K562 (cell line): Measurements from ENCODE around the gene MET. TPM values are rescaled to one million over a fixed set of nuclear protein-coding genes. Genes with fewer than 3 reads are reported as not detected.

Source experiments
- ATAC-seq: fragments of 200-7000 bp; cut with Tn5 transposase; 3 replicates; pipeline ENCODE4 v1.9.1; 2020; ENCODE audit warnings: moderate library complexity
- BruUV-seq: library from RNA; stranded (reverse); fragments of 400-500 nt; replicated peaks from 2 replicates; lab custom pipeline; 2021; lab: Mats Ljungman, UMichigan
- CTCF ChIA-PET: fragments of 300-600 bp; formaldehyde crosslinking; extraction: SDS; loops from one replicate; lab custom pipeline; 2021; ENCODE audit warnings: low intra/inter-chr PET ratio; lab: Yijun Ruan, JAX
- POLR2A ChIA-PET: fragments of 300-600, 350-650 bp; sonication (Branson Sonifier 250); formaldehyde crosslinking; extraction: SDS; loops from one replicate; lab custom pipeline; 2021; ENCODE audit warnings: antibody characterized with exemption, inconsistent platforms; lab: Yijun Ruan, JAX
- DNase-seq, 4 experiments: peaks; one replicate each; pipeline versions ENCODE4 v3.0.0 to v3.0.0-alpha.2; 2011 to 2018; ENCODE audit warnings: low spot score in 3 of 4, mixed read lengths in 3 of 4; ENCODE audit errors: extremely low read depth in 1 of 4
- FAIRE-seq: peaks from 2 replicates; lab custom pipeline; 2011; peaks lifted over from hg19 to GRCh38; lab: Jason Lieb, UNC
- H2AFZ ChIP-seq: 2 replicates; pipeline ENCODE4 v1.6.0; 2011; ENCODE audit warnings: low read depth, low read length, control low read depth, inconsistent platforms
- H3K27ac ChIP-seq: fragments of 200-600 bp; 3 replicates; pipeline ENCODE4 v1.8.0; 2011; ENCODE audit warnings: low read depth, mild to moderate bottlenecking, control low read depth, inconsistent platforms, low read length, moderate library complexity, mixed read lengths; ENCODE audit errors: extremely low read depth
- H3K27me3 ChIP-seq, 2 experiments: fragments of 300-600 bp in 1 of 2; 2 replicates in 1 of 2; 3 replicates in 1 of 2; pipeline versions ENCODE4 v1.6.0 to v1.8.0; 2011; ENCODE audit warnings: inconsistent platforms in 2 of 2, low read length in 2 of 2, mild to moderate bottlenecking in 1 of 2, mixed read lengths in 1 of 2, moderate library complexity in 1 of 2; ENCODE audit not compliant: control insufficient read depth in 2 of 2, insufficient read depth in 2 of 2
- H3K36me3 ChIP-seq: fragments of 300-600 bp; 3 replicates; pipeline ENCODE4 v1.8.0; 2011; ENCODE audit warnings: mild to moderate bottlenecking, low read length, inconsistent platforms; ENCODE audit not compliant: control insufficient read depth, insufficient read depth
- H3K4me1 ChIP-seq, 2 experiments: fragments of 200-600 bp in 1 of 2; replicated peaks in 1 of 2; 2 replicates in 1 of 2; 3 replicates in 1 of 2; pipeline versions ENCODE4 v1.5.1 to v1.8.0; 2011; ENCODE audit warnings: inconsistent platforms in 2 of 2, low read length in 2 of 2, mild to moderate bottlenecking in 1 of 2, mixed read lengths in 1 of 2, moderate library complexity in 1 of 2; ENCODE audit not compliant: control insufficient read depth in 2 of 2, insufficient read depth in 2 of 2
- H3K4me2 ChIP-seq: 2 replicates; pipeline ENCODE4 v1.6.1; 2011; ENCODE audit warnings: low read length, control low read depth, inconsistent platforms, mixed read lengths; ENCODE audit not compliant: insufficient read depth
- H3K4me3 ChIP-seq: fragments of 200-600 bp; sonication (generic), shearing (Covaris generic); 2 replicates; pipeline ENCODE4 v1.5.1; 2016; ENCODE audit warnings: control low read depth, inconsistent platforms
- H3K79me2 ChIP-seq: fragments of 200-600 bp; 3 replicates; pipeline ENCODE4 v1.8.0; 2011; ENCODE audit warnings: low read length, inconsistent platforms; ENCODE audit not compliant: control insufficient read depth, insufficient read depth
- H3K9ac ChIP-seq, 2 experiments: 2 replicates each; pipeline versions ENCODE4 v1.6.0 to v1.6.1; 2011; ENCODE audit warnings: low read depth in 2 of 2, low read length in 2 of 2, control low read depth in 1 of 2, inconsistent platforms in 1 of 2, mild to moderate bottlenecking in 1 of 2, mixed read lengths in 1 of 2; ENCODE audit not compliant: insufficient read depth in 1 of 2
- H3K9me1 ChIP-seq: one replicate; pipeline ENCODE4 v1.6.0; 2011; ENCODE audit warnings: inconsistent platforms, mild to moderate bottlenecking, low read length, moderate library complexity; ENCODE audit not compliant: control insufficient read depth, insufficient read depth
- H3K9me3 ChIP-seq: replicated peaks from 2 replicates; pipeline ENCODE4 v1.5.1; 2011; ENCODE audit warnings: low read depth, low read length, inconsistent platforms; ENCODE audit not compliant: control insufficient read depth, insufficient read depth
- H4K20me1 ChIP-seq: replicated peaks from 2 replicates; pipeline ENCODE4 v1.6.1; 2011; ENCODE audit warnings: low read length, inconsistent platforms, mixed read lengths; ENCODE audit not compliant: control insufficient read depth, insufficient read depth
- CCNT2 ChIP-seq: IDR thresholded peaks from 2 replicates; pipeline ENCODE4 v1.6.1; 2011; ENCODE audit warnings: borderline replicate concordance, low read depth, mild to moderate bottlenecking, moderate library complexity, mixed read lengths, low read length; ENCODE audit not compliant: insufficient read length; ENCODE audit errors: extremely low read depth
- HMGN3 ChIP-seq: IDR thresholded peaks from 2 replicates; pipeline ENCODE4 v1.6.1; 2011; ENCODE audit warnings: borderline replicate concordance, low read depth, mild to moderate bottlenecking, mixed read lengths, low read length; ENCODE audit not compliant: insufficient read length; ENCODE audit errors: extremely low read depth
- MGA ChIP-seq: fragments of 450-650 bp; IDR thresholded peaks from 2 replicates; pipeline ENCODE4 v1.6.1; 2016; ENCODE audit warnings: mild to moderate bottlenecking, moderate library complexity
- MYNN ChIP-seq, 2 experiments: sonication (generic); formaldehyde crosslinking in 1 of 2; IDR thresholded peaks; 2 replicates each; pipeline versions ENCODE4 v1.5.0 to v1.6.1; 2016 to 2020; ENCODE audit warnings: antibody characterized with exemption in 1 of 2, missing genetic modification reagents in 1 of 2
- NCOR1 ChIP-seq: fragments of 450-650 bp; IDR thresholded peaks from 2 replicates; pipeline ENCODE4 v1.6.1; 2016; ENCODE audit warnings: mild to moderate bottlenecking, moderate library complexity
- SRSF3 ChIP-seq: fragments of 200-400 bp; formaldehyde crosslinking; IDR thresholded peaks from 2 replicates; pipeline ENCODE4 v1.6.1; 2016; ENCODE audit warnings: mild to moderate bottlenecking, low read length, moderate library complexity; ENCODE audit not compliant: insufficient read depth
- ZNF551 ChIP-seq: fragments of 250-450 bp; sonication (Bioruptor Pico); IDR thresholded peaks from 2 replicates; pipeline ENCODE4 v1.5.0; 2021; ENCODE audit warnings: mild to moderate bottlenecking, moderate library complexity
- ZNF639 ChIP-seq, 2 experiments: fragments of 200-800 bp in 1 of 2; sonication (Bioruptor generic) in 1 of 2; sonication (generic) in 1 of 2; formaldehyde crosslinking in 1 of 2; IDR thresholded peaks in 1 of 2; conservative IDR thresholded peaks in 1 of 2; 2 replicates each; pipeline versions ENCODE4 v1.5.0 to v1.6.1; 2016 to 2020; ENCODE audit warnings: missing compliant biosample characterization in 1 of 2, missing genetic modification characterization in 1 of 2, missing genetic modification reagents in 1 of 2
- WGBS: fragments of 100-300 bp; shearing (Covaris generic); methylation state at CpG from one replicate; pipeline ENCODE4 v1.1.6; 2016; ENCODE audit warnings: low coverage, mixed read lengths; ENCODE audit not compliant: insufficient coverage; ENCODE audit errors: missing lambda C conversion rate; 5-methylcytosine and 5-hydroxymethylcytosine counted together
- in situ Hi-C: fragments of 300-500 bp; cut with MboI; formaldehyde crosslinking; loops from 4 replicates; pipeline ENCODE4 v1.15.0; 2018; ENCODE audit warnings: inconsistent platforms, mixed read lengths
- intact Hi-C: fragments of 100-400 bp; cut with micrococcal nuclease; formaldehyde crosslinking; loops from 2 replicates; pipeline ENCODE4 v1.14.2; 2022
- polyA plus RNA-seq, 8 experiments: library from polyadenylated mRNA; depleted of rRNA in 4 of 8; stranded (reverse) in 5 of 8; unstranded in 3 of 8; fragments of >200 nt; fragmentation: Nextera tagmentation in 2 of 8; fragmentation: Illumina TruSeq in 1 of 8; extraction: Ambion mirVana in 2 of 8; extraction: Trizol in 1 of 8; gene quantifications; 2 replicates each; pipeline versions ENCODE4 v1.2.1 to v1.2.3, GENCODE V29; 2011 to 2014; ENCODE audit warnings: inconsistent platforms in 1 of 8, missing spikeins in 1 of 8
- total RNA-seq, 7 experiments: library from RNA; depleted of rRNA in 6 of 7; stranded (reverse); fragments of >200 nt in 6 of 7; fragmentation: Illumina TruSeq in 2 of 7; extraction: Trizol in 2 of 7; gene quantifications; 2 replicates each; pipeline versions ENCODE4 v1.2.1 to v1.2.3, GENCODE V29; 2011 to 2021; ENCODE audit warnings: low replicate concordance in 1 of 7

Gene MET
- total and polyA plus RNA-seq, 9 of the 15 experiments (the other 6 are each of a cell fraction or from before 2014, with no cell fraction given) = 0.84 to 2.4 (median 1.1) TPM

- intact Hi-C loops (no loop called here), in situ Hi-C loops (loop anchor here (5.0 kb wide), 1 partner anchor 632 kb away; no protein-coding TSS in a partner anchor)
- no peak overlapping the region for H3K9ac ChIP-seq
- no peak overlapping the region for H3K27ac ChIP-seq
- H4K20me1 ChIP-seq = no peaks in the 10 kb centered on the region; the same call in 1 of the 2 replicates
- no peaks in the 10 kb centered on the region for H3K79me2 ChIP-seq
- no peak for DNase-seq
- H3K4me1 ChIP-seq = no peaks in the 10 kb centered on the region
- no peaks in the 10 kb centered on the region for H3K36me3 ChIP-seq
- peaks cover 4 to 17% of the 10 kb centered on the region in 2 experiments; a peak in 4 of 5 replicates for H3K27me3 ChIP-seq
- H3K4me3 ChIP-seq = no peak overlapping the region
- H3K9me1 ChIP-seq = no peaks in the 10 kb centered on the region
- WGBS = 0% methylated on average over 3 of the region's 3 CpGs
- POLR2A ChIA-PET = interaction anchor here (0.7 kb wide), 1 partner anchor 24 kb away, joined by 3 read pairs; no protein-coding TSS in a partner anchor
- no peak for ATAC-seq
- CTCF ChIA-PET = no interaction called here
- no peak overlapping the region for H2AFZ ChIP-seq
- H3K9me3 ChIP-seq = no peaks in the 10 kb centered on the region
- FAIRE-seq = no peak
- no TSS peak for BruUV-seq
- no peak overlapping the region for H3K4me2 ChIP-seq
- no peak for TF ChIP-seq HMGN3
- TF ChIP-seq ZNF639 (CRISPR knock-in tag; conservative IDR thresholded peaks at IDR 0.05 in 1 of 2, IDR thresholded peaks at IDR 0.05 in 1 of 2) = no peak
- TF ChIP-seq MGA = no peak
- TF ChIP-seq CCNT2 = no peak
- TF ChIP-seq ZNF551 (CRISPR knock-in tag) = no peak
- TF ChIP-seq MYNN (IDR thresholded peaks at IDR 0.05) = no peak
- no peak for TF ChIP-seq MYNN (CRISPR knock-in tag; IDR thresholded peaks at IDR 0.05)
- no peak for TF ChIP-seq NCOR1
- no peak for TF ChIP-seq SRSF3
Measured at GRCh38 chr7:116804471-116804870, 132.5 kb downstream of the MET start.
